Raji (cell line): Measurements from ENCODE around the gene UNC13D.

Experiments used
- POLR2A ChIP-seq: IDR thresholded peaks from 2 replicates; pipeline ENCODE4 v1.6.1; 2011; ENCODE audit warnings: low read depth, low read length, control low read depth; ENCODE audit not compliant: insufficient read depth

The UNC13D gene

GRCh38 chr17:75843577-75844529, at the start of gene UNC13D:
UNC13D (minus strand) TSS chr17:75844404; CDS start chr17:75844337, 67 bp downstream.
- TF ChIP-seq POLR2A: no peak

- no peak for TF ChIP-seq POLR2A
Measured at GRCh38 chr17:75893305-75894048, 49.3 kb upstream of the UNC13D start.

GRCh38 chr17:75892556-75893224, 48.5 kb upstream of the UNC13D start:
- no peak for TF ChIP-seq POLR2A

- TF ChIP-seq POLR2A: no peak
Measured at GRCh38 chr17:75891605-75892555, 47.7 kb upstream of the UNC13D start.

- TF ChIP-seq POLR2A: no peak
Measured at GRCh38 chr17:75891022-75891604, 46.9 kb upstream of the UNC13D start.

GRCh38 chr17:75889454-75889853, 45.2 kb upstream of the UNC13D start:
- TF ChIP-seq POLR2A: no peak

GRCh38 chr17:75888484-75888883, 44.3 kb upstream of the UNC13D start:
- no peak for TF ChIP-seq POLR2A

GRCh38 chr17:75885431-75885830, 41.2 kb upstream of the UNC13D start:
- no peak for TF ChIP-seq POLR2A

GRCh38 chr17:75881678-75882454, 37.7 kb upstream of the UNC13D start:
- TF ChIP-seq POLR2A: no peak

- TF ChIP-seq POLR2A: no peak
Measured at GRCh38 chr17:75880266-75880665, 36.1 kb upstream of the UNC13D start.

GRCh38 chr17:75878174-75878998, 34.2 kb upstream of the UNC13D start, which contains the start of gene TRIM47:
TRIM47 (minus strand) TSS chr17:75878581; CDS start chr17:75878548, 33 bp downstream.
- no peak for TF ChIP-seq POLR2A

GRCh38 chr17:75877752-75878173, 33.6 kb upstream of the UNC13D start:
- no peak for TF ChIP-seq POLR2A
